Measurements from ENCODE around the gene RGS5. TPM values are rescaled to one million over a fixed set of nuclear protein-coding genes. Genes with fewer than 3 reads are reported as not detected.
"Not testable (repeated sequence)": the region's sequence is repeated elsewhere in the genome, so short reads cannot be mapped to it uniquely, and the experiment has no call there.

Gene RGS5, protein sequence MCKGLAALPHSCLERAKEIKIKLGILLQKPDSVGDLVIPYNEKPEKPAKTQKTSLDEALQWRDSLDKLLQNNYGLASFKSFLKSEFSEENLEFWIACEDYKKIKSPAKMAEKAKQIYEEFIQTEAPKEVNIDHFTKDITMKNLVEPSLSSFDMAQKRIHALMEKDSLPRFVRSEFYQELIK
- 100 to 1,000 TPM in 1 of 3 donors, 10 to 100 TPM in 2; 22.0 to 156 (median 23.4) TPM for total RNA-seq
- long read RNA-seq, donor 1, full-length matches to known transcripts = 54 of 61 reads
- long read RNA-seq, donor 1, partial matches to known transcripts = 2 of 61 reads
- long read RNA-seq, donor 1, other reads (novel, unspliced or antisense) = 5 of 61 reads
- long read RNA-seq, donor 2, full-length matches to known transcripts = 11 of 12 reads
- long read RNA-seq, donor 2, partial matches to known transcripts = 0 of 12 reads
- long read RNA-seq, donor 2, other reads (novel, unspliced or antisense) = 1 of 12 reads

DNA sequence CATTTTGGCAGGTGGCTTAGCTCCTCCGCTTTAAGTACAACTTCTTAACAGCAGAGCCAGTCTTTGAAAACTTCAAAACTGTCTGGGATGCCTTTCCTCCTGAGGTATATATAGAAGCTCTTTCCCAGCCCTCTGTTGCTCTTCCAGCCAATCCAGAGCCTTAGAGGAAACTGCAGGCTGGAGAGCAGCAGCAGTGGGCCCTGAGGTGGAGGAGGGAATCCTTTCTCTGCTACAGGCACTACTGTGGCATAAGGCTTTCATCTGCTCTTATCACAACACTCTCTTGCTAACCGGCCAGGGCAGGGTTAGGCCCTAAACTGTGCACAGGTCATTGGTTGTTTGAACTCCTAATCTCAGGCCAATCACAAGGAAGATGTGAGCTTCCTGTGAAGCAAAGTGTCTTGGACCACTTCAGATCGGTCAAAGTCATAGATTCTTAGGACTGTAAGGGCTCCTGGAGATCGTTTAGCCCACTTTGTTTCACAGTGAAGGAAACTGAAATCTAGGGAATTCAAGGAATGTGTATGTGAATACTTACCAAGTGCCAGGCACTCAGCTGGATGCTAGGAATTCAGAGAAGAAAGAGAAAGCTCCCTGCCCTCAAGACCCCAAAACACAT lies at the start of gene RGS5:
Gene RGS5, minus strand, starts transcription at position 84 of the 619 bp plus-strand sequence. Its CDS starts 81 bp downstream, at position 3.
- H3K4me3 ChIP-seq = no peak within 1 kb of the TSS
- ATAC-seq (no peak), DNase-seq (no peak)
- H3K9me3 ChIP-seq = no peaks in the 10 kb centered on the region
- no peaks in the 10 kb centered on the region for H3K36me3 ChIP-seq (ENCODE audit: low read depth)
- H3K4me1 ChIP-seq (ENCODE audit: low read depth) = no peaks in the 10 kb centered on the region
- TF ChIP-seq, protein P1, sequence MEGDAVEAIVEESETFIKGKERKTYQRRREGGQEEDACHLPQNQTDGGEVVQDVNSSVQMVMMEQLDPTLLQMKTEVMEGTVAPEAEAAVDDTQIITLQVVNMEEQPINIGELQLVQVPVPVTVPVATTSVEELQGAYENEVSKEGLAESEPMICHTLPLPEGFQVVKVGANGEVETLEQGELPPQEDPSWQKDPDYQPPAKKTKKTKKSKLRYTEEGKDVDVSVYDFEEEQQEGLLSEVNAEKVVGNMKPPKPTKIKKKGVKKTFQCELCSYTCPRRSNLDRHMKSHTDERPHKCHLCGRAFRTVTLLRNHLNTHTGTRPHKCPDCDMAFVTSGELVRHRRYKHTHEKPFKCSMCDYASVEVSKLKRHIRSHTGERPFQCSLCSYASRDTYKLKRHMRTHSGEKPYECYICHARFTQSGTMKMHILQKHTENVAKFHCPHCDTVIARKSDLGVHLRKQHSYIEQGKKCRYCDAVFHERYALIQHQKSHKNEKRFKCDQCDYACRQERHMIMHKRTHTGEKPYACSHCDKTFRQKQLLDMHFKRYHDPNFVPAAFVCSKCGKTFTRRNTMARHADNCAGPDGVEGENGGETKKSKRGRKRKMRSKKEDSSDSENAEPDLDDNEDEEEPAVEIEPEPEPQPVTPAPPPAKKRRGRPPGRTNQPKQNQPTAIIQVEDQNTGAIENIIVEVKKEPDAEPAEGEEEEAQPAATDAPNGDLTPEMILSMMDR (IDR thresholded peaks at IDR 0.05) = no peak
- intact Hi-C loops (cut with DNase I, micrococcal nuclease) = no loop called here

DNA sequence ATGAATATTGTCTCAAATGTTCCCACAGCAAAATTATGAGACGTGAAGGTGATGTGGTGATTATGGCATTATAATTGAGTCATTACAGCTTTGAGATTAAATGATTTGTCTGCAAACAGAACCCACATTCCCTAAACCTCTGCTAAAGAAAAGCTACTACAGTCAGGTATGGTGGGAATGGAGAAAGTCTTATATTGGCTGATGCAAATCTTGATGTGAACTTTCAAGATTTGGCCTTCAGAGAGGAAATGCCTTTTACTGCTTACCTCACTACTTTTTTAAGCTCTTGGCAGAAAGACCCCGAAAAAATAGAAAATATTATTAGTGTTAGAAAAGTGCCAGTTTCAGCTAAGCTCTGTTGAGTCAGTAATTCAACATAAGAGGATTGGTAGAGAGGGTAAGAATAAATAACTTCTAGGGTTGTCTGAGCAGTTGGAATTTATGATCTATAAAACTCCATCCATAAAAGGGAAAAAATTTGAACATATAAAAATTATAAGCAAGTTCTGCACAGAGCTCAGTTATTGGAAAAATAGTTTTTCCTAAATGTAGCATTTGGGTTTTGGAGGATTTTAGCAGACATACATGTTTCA lies 47.8 kb upstream of the RGS5 start:
- intact Hi-C loops (cut with DNase I, micrococcal nuclease) = no loop called here
- ATAC-seq = no peak
- Histone ChIP-seq H3K36me3 (ENCODE audit: low read depth) (no peaks in the 10 kb centered on the region), H3K9me3 (no peaks in the 10 kb centered on the region), H3K4me1 (ENCODE audit: low read depth) (no peaks in the 10 kb centered on the region), H3K4me3 (no peak overlapping the region)
- no peak for DNase-seq
- TF ChIP-seq, protein P1 (IDR thresholded peaks at IDR 0.05) = no peak

DNA sequence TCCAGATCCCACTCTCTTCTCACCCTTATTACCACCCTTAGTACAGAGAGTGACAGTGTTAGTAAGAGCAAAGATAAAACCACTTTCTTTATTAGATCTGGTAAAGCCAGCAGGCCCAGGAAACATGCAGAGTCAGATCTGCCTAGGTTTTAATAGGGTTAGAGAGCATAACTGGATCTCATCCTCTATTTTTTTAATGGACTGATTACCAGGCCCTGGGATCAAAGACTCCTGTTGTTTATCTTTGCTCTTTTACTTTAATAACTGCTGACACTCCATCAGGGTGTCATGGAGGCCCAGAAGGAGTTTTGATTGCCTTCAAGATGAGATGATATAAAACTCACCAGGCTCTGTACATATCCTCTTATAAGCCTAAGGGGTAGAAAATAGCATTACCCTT lies 45.3 kb upstream of the RGS5 start:
- intact Hi-C loops (cut with DNase I, micrococcal nuclease) = no loop called here
- DNase-seq = no peak
- H3K36me3 ChIP-seq (ENCODE audit: low read depth) = no peaks in the 10 kb centered on the region
- TF ChIP-seq, protein P1 (IDR thresholded peaks at IDR 0.05) = no peak
- ATAC-seq = no peak
- H3K4me1 ChIP-seq (ENCODE audit: low read depth) = no peaks in the 10 kb centered on the region
- H3K9me3 ChIP-seq = no peaks in the 10 kb centered on the region
- H3K4me3 ChIP-seq = no peak overlapping the region

DNA sequence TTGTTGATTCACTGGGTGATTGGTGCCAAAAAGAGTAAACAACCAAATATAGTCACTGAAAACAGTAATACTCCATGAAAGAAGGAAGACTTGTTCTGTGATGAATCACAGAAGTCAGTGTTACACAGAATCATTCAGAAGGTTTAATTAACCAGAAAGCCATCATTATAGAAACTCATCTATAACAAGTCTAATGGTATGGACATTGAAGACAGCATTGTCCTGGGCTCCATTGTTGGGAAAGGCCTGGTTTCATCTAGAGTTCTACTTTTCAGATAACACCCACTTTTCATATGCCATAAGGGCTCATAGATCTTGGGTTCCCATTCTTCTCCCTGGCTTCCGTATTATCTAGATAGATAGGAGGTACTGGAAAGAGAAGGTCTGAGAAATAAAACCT lies 41.9 kb upstream of the RGS5 start:
- H3K4me3 ChIP-seq; ATAC-seq; H3K9me3 ChIP-seq; H3K36me3 ChIP-seq (ENCODE audit: low read depth); intact Hi-C loops (cut with DNase I, micrococcal nuclease); H3K4me1 ChIP-seq (ENCODE audit: low read depth); DNase-seq: not testable (repeated sequence)

DNA sequence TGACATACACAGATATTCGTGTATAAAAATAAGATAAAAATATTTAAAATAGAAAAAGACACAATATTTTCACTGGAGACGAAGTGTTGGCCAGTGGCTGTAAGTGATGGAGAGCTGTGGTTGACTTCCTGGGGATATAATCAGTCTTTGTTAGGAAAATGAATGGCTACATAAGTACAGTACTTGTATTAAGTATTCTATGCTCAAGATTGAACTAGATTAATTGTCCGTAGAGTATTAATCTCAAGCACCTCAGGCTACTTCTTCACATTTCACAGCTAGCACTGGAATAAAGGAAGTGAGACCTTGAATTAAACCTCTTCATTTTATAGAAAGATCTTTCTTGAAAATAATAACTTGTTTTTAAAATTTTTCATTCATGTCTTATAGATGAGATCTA lies 39.0 kb upstream of the RGS5 start:
- intact Hi-C loops (cut with DNase I, micrococcal nuclease) = no loop called here

More for the DNA sequence above, 39.0 kb upstream of the RGS5 start:
- ATAC-seq (no peak), DNase-seq (no peak)
- TF ChIP-seq, protein P1 (IDR thresholded peaks at IDR 0.05) = no peak
- H3K36me3 ChIP-seq (ENCODE audit: low read depth) = no peaks in the 10 kb centered on the region
- no peaks in the 10 kb centered on the region for H3K9me3 ChIP-seq
- no peaks in the 10 kb centered on the region for H3K4me1 ChIP-seq (ENCODE audit: low read depth)
- no peak overlapping the region for H3K4me3 ChIP-seq

Data from mucosa of descending colon (tissue), 3 donors.